SH-SY5Y (cell line): Measurements from ENCODE around the gene LOXL3.

Experiments used
- GATA2 ChIP-seq: IDR thresholded peaks from 2 replicates; pipeline ENCODE4 v1.6.1; 2011; ENCODE audit warnings: mild to moderate bottlenecking, low read depth, low read length
- GATA3 ChIP-seq: IDR thresholded peaks from 2 replicates; pipeline ENCODE4 v1.6.1; 2011; ENCODE audit warnings: low read depth, mild to moderate bottlenecking, low read length, moderate library complexity

- TF ChIP-seq GATA3: no peak
- no peak for TF ChIP-seq GATA2
These were observed 42.4 kb downstream of the LOXL3 start for GRCh38 chr2:74511104-74511989.
